Brain microvascular endothelial cell (primary cell): Measurements from ENCODE around the gene SLC49A4.
A peak's percentile ranks its signal among the peaks of the same experiment; 100 is the strongest.

ENCODE experiments used
- DNase-seq: peaks from one replicate; pipeline ENCODE4 v3.0.0-alpha.2; 2020
- H3K27ac ChIP-seq: fragments of 250-450 bp; sonication (Bioruptor Pico); 2 replicates; pipeline ENCODE4 v1.5.1; 2020; ENCODE audit warnings: mild to moderate bottlenecking, moderate library complexity
- H3K27me3 ChIP-seq: fragments of 250-450 bp; sonication (Bioruptor Pico); replicated peaks from 2 replicates; pipeline ENCODE4 v1.5.1; 2020; ENCODE audit warnings: mild to moderate bottlenecking
- H3K36me3 ChIP-seq: fragments of 250-450 bp; sonication (Bioruptor Pico); replicated peaks from 2 replicates; pipeline ENCODE4 v1.5.1; 2020; ENCODE audit warnings: mild to moderate bottlenecking
- H3K4me3 ChIP-seq: 2 replicates; pipeline ENCODE4 v1.5.1; 2011; ENCODE audit warnings: low read depth, mild to moderate bottlenecking, control low read depth, low read length, moderate library complexity
- in situ Hi-C: cut with HindIII; loops from 2 replicates; pipeline ENCODE4 v1.10.0; 2017; ENCODE audit warnings: low sequenced_read_pairs, low pct_ligation_motif_present
- TF ChIP-seq, protein P1 (sequence below): IDR thresholded peaks from 2 replicates; pipeline ENCODE4 v1.5.1; 2011; ENCODE audit warnings: low read depth, mild to moderate bottlenecking, moderate library complexity, low read length, control low read depth, inconsistent platforms; ENCODE audit errors: missing control alignments

The SLC49A4 gene

DNA sequence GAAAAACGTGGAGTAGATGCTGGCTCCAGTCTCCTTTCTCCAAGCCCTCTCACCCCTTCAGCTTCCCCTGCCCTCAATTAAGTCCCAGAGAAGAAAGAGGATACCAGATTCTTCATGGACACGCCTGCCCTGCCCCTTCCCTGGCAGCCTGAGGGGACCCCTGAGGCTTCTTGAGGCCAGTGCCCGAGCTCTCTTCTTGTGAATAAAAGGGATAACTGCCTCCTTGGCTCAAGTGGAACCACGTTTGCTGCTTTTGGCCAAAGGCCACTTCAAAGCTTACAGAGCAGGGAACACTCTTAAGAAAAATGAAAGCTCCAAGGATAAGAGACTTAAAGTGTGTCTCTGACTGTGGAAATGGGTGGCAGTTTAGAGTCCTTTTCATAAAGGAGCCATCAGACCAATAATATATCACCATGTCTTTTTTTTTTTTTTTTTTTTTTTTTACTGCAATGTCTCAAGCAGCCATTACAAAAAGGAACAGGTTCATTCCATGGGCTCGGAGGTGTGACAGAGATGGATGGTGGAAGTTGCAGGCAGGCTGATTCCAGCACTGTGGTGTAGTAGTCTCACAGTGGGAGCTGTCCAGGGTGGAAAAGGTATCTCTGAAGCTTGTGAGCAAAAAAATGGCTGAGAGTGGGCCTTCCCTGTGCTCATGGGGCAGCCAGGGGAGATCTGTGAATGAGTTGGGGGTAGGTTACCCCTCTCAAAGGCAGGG is 123.9 kb downstream of the SLC49A4 start:
- DNase-seq, result peak; percentile 9
- no peaks in the 10 kb centered on the region for H3K36me3 ChIP-seq
- TF ChIP-seq, protein P1, sequence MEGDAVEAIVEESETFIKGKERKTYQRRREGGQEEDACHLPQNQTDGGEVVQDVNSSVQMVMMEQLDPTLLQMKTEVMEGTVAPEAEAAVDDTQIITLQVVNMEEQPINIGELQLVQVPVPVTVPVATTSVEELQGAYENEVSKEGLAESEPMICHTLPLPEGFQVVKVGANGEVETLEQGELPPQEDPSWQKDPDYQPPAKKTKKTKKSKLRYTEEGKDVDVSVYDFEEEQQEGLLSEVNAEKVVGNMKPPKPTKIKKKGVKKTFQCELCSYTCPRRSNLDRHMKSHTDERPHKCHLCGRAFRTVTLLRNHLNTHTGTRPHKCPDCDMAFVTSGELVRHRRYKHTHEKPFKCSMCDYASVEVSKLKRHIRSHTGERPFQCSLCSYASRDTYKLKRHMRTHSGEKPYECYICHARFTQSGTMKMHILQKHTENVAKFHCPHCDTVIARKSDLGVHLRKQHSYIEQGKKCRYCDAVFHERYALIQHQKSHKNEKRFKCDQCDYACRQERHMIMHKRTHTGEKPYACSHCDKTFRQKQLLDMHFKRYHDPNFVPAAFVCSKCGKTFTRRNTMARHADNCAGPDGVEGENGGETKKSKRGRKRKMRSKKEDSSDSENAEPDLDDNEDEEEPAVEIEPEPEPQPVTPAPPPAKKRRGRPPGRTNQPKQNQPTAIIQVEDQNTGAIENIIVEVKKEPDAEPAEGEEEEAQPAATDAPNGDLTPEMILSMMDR, result no peak

DNA sequence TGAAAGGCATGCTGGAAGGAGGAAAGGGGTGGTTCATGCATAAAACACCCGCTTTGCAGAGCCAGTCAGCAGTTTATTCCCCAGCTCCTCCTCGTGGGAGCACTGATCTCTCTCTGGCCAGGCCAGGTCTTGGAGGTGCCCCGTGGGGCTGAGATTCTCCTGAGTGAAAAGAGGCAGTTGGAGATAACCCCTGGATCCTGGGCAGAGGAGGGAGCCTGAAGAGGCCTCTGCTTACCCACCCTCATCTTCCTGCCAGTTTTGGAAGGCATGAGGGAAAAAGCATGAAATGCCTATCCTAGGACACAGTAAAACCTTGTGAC is 124.4 kb downstream of the SLC49A4 start:
- peaks cover 7% of the 10 kb centered on the region for H3K27me3 ChIP-seq

More for the DNA sequence above, 123.9 kb downstream of the SLC49A4 start:
- Histone ChIP-seq H3K4me3 (no peak overlapping the region), H3K27me3 (peaks cover 7% of the 10 kb centered on the region), H3K27ac (no peak overlapping the region)
- in situ Hi-C loops, result no loop called here

DNA sequence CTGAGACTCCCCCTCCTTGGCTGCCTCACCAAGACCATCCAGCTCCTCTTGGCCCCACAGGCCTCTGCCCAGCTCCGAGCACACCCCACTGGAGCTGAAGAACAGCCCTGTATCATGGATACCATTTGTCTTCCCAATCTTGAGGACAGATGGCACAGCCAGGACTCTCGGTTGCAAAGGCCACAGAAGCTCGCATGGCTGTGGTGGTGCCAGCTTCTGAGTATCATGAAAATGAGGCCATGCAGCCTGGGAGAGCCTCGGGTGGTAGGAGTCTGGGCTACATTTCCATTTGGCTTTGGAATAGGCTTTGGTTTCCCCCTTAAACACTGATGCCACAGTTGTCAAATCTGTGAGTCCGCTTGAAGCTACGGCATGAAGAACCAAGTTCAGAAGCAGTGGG is 126.1 kb downstream of the SLC49A4 start:
- Histone ChIP-seq H3K27ac (no peak overlapping the region), H3K36me3 (no peaks in the 10 kb centered on the region), H3K4me3 (no peak overlapping the region), H3K27me3 (peaks cover 9% of the 10 kb centered on the region)
- in situ Hi-C loops, result no loop called here
- TF ChIP-seq, protein P1, result no peak
- DNase-seq, result no peak

More for the DNA sequence above, 124.4 kb downstream of the SLC49A4 start:
- in situ Hi-C loops, result no loop called here
- no peak overlapping the region for H3K27ac ChIP-seq
- no peaks in the 10 kb centered on the region for H3K36me3 ChIP-seq
- H3K4me3 ChIP-seq, result no peak overlapping the region
- DNase-seq, result no peak
- TF ChIP-seq, protein P1, result no peak

DNA sequence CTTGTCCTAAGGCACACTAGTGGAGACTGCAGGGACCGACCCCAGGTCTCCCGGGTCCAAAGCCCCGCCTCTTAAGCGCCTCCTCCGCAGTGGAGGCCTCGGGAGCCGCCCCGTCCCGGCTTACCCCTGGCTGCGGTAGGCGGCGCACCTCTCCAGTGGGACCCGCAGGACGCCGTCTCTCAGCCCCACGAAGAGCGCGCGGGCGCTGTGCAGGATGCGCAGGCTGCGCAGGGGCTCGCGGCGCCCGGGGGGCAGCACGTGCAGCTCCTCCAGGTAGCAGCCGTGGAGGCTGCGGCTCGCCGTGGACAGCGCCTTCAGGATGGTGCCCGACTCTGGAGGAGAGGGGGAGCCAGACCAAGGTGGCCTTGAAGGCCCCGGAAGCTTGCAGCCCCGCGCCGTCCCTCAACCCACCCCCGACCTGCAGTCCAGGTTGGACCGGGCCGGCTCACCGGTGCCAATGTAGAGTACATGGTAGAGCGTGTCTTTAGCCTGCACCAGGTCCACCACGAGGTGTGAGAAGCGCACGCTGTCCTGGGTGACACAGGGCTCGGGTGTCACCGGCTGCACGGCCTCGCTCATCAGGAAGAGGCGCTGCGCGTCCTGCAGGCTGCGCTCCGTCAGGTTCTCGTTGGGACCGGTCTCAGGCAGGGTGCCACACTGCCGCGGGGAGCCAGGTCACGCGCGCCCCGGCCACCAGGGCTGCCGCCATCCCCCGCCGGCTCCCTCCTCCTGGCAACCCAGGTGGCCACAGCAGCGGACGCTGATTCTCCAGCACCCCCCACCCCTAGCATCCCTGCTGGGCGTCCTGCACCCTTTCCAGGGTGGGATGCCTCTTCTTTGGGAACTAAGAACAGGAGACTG is 127.2 kb downstream of the SLC49A4 start:
- H3K36me3 ChIP-seq, result no peaks in the 10 kb centered on the region
- H3K27me3 ChIP-seq, result peaks cover 7% of the 10 kb centered on the region
- DNase-seq, result no peak
- H3K27ac ChIP-seq, result no peak overlapping the region
- H3K4me3 ChIP-seq, result no peak overlapping the region
- in situ Hi-C loops, result no loop called here
- TF ChIP-seq, protein P1, result no peak

DNA sequence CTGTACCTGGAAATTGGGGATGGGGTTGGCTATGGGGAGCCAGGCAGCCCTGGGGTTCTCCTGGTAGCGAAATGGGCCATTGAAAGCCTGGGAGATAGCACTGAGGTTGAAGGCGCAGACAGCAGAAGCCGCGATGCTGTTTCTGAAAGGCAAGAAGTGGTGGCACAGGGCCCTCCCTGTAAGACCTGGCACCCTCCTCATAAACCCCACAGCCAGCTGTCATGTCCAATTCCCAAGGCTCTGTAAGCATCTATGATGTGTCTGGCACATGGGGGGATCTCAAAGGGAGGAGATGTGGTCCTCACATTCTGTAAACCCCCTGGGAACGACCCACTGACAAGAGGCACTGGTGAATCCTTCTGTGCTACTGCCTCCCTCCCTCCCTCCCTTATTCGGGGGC is 128.7 kb downstream of the SLC49A4 start:
- in situ Hi-C loops, result no loop called here
- TF ChIP-seq, protein P1, result no peak
- H3K27me3 ChIP-seq, result peaks cover 7% of the 10 kb centered on the region
- no peak overlapping the region for H3K27ac ChIP-seq
- no peaks in the 10 kb centered on the region for H3K36me3 ChIP-seq
- H3K4me3 ChIP-seq, result no peak overlapping the region
- DNase-seq, result no peak
